Stimulated activated CD8-positive, alpha-beta memory T cell treated with anti-CD3 and anti-CD28 coated beads, Interleukin-7, amount 100 ng/mL, for 4 hours (primary cell): ENCODE data around the gene ATP6V0A4.
"Not testable (repeated sequence)": the region's sequence is repeated elsewhere in the genome, so short reads cannot be mapped to it uniquely, and the experiment has no call there.

Experiments used
- DNase-seq, 2 donors: peaks; one replicate each; pipeline ENCODE4 v3.0.0-alpha.2; 2020; ENCODE audit warnings: low read depth in 2 of 2

ATP6V0A4 gene

DNA sequence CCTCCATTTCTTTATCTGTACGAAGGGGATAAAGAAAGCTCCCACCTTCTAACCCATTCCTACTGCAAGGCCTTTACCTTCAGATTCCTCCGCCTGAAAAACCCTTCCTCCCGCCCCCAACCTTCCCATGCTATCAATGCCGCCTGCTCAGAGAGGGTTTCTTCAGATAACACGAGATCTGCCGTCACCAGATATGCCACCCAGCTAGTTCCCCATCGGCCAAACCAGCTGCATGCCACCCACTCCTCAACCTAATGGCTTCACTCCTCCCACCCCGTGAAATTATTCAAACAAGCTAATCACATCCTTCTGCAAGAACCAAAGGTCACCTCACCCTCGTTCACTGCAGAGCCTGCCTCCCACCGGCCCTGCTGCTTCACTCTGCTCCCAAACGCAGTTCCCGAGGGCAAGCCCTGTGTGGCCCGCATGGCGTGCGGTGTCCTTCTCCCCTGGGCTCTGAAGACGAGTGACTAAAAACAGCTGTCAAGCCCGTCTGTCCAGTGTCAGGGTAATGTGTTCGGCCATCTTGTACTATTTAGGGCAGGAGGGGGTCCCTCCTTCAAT is 47.0 kb downstream of the ATP6V0A4 start:
- DNase-seq, result no peak

DNA sequence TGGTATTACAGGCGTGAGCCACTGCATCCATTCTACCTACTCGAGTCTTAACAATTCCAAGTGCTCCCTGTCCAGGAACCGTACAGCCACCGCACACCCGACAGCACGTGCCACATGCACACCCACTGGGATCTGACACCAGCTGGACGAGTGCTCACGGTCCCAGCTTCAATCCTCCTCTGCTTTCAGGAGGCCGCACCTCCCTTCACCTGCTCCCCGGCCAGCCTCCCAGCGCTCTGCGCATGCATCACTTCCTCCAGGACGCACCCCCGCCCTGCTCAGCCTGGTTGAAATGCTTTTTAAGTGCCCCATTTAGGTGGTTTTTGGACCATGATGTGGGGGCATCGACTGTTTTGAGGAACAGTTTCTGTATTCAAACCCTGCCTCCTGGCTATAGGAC is 47.5 kb downstream of the ATP6V0A4 start:
- DNase-seq, result no peak

DNA sequence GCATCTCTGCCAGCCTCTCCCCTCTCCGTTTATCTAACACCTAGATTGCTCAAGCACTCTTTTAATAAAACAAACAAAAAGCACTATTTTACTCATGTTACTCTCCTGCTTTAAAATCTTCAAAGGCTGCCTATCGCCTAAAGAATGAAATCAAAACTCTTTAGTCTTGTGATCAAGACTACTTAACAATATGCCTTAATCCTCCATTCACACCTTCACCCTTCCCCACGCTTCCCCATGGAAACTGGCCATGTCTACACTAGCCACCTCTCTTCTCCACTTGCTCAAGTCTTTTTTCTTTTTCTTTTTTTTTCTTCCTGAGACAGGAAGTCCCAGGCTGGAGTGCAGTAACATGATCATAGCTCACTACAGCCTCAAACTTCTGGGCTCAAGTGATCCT is 48.0 kb downstream of the ATP6V0A4 start:
- DNase-seq, result no peak

DNA sequence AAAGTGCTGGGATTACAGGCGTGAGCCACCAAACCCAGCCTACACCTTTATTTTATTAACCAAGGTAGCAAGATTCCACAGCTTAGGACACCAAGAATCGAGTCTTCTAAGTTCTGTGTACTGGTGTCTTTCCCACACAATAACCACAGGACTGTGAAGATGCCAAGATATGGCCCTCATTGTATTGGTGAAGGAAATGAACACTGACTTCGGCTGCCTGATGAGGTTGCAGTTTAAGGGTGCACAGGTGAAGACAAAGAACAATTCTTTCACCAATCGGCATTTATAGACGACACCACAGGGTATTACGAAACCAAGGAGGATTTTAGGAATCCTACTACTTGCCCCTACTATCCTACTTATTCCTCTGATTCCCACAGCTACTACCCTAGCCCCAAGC is 49.3 kb downstream of the ATP6V0A4 start:
- DNase-seq, result no peak

DNA sequence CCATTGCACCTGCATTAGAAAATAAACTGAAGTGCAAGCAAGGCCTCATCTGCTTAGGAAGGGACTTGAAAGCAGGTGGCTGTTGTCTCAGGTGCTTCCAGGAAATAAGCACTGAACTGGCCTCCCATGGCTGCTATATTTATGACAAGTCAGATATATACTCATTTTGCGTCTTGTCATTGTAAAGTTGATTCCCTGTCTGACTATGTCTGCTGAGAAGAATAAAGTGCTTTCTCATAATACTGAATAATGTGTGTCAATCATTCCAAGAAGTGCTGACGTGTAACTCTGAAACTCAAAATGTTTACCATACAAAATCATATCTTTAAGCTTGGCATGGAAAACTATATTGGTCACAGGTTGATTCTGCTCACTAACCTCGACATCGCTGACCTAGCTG is 51.9 kb downstream of the ATP6V0A4 start:
- DNase-seq, result no peak

DNA sequence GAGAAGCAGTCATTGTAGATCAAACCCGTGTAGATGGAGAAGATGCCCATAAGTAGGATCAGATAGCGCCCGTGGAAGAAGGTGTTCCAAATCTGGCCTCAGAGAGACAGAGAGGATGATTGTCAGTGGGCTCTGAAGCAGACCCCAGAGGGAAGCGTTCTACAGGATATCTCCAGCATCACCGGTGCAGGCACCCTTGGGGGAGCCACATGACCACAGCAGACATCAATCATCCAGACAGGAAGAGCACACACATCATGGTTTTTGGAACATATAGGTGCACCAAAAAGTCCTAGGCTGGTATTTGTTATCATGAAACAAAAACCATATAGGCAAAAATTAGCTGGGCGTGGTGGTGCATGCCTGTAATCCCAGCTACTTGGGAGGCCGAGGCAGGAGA is 52.8 kb downstream of the ATP6V0A4 start:
- DNase-seq, result no peak

DNA sequence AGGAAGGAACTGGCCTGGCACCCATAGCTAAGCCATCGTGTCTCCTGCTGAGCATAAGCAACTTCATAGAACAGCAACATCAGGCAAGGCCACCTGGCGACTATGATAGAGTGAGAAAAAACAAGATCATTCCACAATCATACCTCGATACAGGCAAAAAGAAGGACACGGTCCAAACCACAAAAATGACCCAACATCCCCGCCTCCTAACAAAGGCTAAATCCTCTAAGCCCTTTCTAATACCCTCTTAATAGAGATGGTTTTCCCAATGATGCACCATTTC is 56.6 kb downstream of the ATP6V0A4 start:
- no peak for DNase-seq

DNA sequence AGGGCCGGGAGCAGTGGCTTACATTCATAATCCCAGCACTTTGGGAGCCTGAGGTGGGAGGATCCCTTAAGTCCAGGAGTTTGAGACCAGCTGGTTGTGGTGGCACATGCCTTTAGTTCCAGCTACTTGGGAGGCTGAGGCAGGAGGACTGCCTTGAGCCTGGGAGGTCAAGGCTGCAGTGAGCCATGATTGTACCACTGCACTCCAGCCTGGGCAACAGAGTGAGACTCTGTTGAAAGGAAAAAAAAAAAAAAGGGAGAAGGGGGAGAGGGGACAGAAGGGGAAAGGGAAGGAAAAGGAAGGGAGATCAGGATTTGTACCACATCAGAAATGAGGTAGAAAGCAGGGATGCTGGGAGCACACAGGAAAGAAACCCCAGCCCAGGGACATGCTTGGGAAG is 58.1 kb downstream of the ATP6V0A4 start:
- no peak for DNase-seq

DNA sequence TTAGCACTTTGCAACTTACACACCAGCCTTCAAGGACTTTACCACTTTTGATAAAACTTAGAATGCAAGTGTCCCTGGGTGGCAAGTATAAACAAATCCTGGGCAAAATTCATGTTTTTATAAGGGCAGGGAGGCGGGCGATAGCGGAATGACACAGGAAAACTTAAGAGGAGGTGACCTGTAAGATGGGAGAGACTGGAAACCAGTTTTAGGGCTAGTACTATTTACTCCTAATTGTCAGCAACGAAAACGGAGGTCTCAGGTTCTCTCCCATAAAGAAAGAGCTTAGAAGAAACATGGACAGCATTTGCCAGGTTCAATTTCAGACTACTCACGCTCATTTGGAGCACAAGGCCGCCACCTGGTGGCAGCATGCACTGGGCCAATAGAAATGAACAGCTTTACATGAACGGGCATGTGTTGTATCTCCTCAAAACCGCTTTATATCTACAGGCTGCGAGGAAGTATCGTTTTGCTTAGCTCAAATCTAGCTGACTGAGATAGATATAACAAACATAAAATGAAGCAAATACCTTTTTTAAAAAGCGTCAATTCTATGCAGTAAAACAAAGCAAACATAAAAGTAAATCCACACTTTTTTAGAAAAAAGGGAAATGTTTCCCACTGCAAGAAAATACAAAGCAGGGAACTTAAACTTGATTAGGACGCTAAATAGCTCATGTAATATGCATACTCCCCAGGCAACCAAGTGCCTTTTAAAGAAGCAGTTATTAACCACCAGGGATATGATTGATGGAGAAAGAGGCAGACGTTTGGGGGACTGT is 59.3 kb downstream of the ATP6V0A4 start:
- DNase-seq, result peak; percentile 65 to 68

DNA sequence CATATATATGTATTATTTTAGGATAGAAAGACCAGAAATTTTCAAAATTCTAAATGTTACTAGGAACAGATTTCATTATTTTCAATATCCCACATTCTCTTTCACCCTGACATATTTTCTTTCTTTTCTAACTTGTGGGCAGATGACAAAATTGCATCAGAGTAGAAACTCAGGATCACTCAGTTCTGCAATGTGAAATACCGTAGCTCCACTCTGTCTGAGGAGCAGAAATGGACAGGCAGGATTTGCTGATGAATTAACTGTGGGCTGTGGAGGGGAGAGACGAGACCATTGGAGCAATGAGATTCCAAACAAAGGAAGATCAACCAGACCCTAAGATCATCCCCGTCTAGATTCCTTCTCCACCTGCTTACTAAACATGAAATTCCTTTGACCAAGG is 59.9 kb downstream of the ATP6V0A4 start:
- no peak for DNase-seq

DNA sequence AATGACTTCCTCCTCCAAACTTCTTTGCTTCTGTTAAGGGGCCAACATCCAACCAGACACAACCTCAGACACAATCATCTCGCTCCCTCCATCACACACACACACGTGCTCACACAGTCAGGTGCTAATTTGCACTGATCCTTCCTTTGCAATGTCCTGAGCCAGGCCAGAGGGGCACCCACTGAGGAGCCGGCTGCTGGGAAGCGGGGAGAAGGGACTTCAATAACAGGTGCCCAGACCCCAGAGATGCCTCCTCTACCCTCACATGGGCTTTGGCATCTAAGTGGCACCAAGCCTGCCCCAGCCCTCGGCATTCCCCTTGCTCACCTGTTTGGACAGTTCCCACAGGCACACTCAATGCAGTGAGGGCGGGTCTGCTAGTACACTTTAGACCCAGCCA is 62.6 kb downstream of the ATP6V0A4 start:
- DNase-seq, result no peak

DNA sequence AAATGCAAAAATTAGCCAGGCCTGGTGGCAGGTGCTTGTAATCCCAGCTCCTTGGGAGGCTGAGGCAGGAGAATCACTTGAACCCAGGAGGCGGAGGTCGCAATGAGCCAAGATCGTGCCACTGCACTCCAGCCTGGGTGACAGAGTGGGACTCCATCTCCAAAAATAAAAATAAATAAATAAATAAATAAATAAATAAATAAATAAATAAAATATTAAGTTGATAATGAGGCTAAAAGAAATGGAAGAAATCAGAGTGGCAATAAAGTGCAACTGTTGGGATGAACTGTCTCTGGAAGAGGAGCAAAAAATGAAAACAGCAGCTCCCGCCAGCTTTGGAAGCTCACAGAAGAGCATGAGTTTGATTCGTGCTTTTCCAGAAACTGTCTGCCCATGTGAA is 66.3 kb downstream of the ATP6V0A4 start:
- DNase-seq, result not testable (repeated sequence)

DNA sequence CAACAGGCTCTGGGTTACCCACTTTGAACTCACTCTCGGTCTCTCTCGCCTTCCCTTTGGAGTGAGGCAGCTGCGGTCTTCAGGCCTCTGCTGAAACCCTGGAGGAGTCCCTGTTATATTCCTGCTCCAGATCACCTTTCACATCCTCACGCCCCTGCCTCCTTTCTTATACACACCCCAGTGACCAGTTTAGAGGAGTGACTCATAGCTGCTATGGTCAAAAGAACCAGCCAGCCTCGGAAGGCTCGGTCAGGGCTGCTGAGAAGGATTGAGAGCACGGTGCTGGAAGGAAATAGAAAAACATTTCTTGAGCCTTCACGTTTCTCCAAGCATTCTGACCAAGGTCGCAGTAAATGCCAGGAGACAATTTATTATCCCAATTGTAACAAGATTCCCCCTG is 68.6 kb downstream of the ATP6V0A4 start:
- no peak for DNase-seq

DNA sequence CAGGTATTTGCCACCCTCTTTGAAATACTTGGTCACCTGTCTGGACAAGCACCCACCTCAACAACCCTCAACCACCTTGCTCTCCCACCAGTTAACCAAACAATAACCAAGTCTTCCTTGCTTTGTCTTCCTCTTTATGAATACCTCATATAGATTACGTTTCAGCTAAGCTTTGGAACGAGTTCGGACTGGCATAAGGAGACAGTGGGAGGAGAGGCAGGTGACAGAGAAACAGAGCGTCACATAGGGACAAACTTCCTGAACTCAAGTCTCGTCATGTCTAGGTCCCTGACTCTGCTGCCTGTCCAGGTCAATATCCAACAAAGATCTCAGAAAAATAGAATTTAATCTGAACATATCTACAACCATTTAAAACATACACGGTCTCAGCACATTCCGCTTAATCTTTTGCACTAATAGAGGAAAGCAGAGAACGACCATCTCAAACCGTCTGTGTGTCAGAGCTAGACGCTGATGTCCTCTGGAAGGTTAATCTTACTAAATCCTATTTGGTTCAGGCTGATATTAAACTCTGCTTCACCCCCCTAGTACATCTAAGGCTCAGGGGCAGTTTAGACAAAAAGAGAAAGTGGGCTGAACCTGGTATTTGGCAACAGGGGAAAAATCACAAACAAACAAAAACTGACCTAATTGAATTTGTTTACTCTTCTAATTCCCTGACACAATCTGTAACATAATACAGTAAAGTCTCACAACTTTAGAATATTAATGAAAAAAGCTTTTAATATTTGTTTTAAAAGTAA is 70.5 kb downstream of the ATP6V0A4 start:
- no peak for DNase-seq

DNA sequence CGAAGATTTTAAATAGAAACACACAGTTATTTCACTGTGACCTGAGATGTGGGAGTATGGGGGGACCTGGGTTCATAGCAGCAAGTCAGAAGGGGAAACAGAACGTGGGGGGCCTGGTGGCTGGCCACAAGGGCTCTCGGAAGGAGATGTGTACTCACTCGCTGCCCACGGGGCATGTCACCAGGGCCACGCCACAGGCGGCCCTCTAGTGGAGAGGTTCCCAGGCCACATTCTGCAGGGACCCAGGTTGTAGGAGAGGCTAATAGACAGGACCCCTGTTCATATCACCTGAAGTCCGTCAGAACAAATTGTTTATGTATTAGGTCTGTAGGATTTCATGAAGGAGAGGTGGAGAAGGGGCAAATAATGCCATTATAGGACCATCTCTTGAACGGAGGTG is 71.7 kb downstream of the ATP6V0A4 start:
- no peak for DNase-seq

DNA sequence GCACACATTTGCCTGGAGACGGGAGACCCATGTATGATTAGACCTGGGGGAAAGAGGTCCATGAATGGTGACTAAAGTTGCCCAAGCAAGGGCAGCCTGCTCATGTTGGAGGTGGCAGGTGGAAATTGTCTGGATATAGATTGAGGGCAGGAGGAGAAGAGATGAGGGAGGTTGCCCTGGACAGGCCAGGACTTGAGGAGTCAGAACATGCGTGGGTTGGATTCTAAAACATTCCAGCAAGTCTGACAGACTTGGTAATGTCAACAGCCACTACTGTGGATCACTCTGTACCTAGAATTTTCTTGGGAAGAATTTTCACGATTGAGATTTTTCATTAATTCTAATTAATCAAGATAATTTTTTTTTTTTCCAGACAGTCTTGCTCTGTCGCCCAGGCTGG is 77.7 kb downstream of the ATP6V0A4 start:
- DNase-seq, result no peak

DNA sequence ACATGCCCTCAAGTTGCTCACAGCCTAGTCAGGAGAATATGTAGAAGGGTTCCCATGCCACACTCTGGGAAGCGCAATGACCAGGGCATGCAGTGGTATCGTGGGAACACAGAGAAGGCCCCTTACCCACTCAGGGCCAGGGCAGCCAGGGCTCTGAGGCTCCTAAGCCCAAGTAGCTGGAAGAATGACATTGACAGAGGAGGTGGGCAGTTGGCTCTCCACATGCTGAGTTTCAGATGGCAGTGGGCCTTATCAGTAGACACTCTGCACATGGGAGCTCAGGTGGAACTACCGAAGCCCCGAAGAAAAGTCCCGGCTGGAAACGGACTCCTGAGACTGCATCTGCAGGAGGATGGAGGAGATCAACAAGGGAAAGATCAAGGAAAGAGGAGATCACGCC is 81.1 kb downstream of the ATP6V0A4 start:
- DNase-seq, result no peak

DNA sequence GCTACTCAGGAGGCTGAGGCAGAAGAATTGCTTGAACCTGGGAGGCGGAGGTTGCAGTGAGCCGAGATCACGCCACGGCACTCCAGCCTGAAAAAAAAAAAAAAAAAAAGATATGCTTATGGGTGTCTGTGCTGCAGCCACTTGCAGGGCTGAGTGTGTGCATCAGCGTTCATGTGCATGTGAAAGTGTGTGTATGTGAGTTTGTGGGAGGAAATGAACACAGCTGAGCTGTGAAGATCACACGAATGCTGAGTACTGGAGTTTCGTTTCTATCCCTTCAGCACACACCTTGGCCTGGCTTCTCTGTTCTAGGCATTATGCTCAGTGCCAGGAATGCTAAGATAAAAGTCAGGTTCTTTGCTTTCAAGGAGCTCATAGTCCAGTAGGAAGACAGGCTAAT is 84.8 kb downstream of the ATP6V0A4 start:
- DNase-seq, result no peak

DNA sequence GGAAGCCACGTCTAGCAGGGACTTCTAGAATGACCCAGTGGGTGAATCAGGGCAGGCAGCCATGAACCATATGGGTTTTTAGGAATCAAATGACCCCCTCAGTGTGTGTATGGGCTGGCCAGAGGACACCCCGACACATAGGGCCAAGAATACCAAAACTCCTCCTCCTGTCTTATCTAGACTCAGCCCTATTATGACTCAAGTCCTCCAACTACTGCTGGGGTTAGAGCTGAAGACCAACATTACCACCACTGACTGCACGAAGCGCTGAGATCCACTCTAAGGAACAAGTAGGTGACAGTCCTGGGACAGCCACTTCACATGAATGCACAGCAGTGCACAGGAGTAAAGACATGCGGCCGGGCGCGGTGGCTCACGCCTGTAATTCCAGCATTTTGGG is 85.3 kb downstream of the ATP6V0A4 start:
- DNase-seq, result no peak

DNA sequence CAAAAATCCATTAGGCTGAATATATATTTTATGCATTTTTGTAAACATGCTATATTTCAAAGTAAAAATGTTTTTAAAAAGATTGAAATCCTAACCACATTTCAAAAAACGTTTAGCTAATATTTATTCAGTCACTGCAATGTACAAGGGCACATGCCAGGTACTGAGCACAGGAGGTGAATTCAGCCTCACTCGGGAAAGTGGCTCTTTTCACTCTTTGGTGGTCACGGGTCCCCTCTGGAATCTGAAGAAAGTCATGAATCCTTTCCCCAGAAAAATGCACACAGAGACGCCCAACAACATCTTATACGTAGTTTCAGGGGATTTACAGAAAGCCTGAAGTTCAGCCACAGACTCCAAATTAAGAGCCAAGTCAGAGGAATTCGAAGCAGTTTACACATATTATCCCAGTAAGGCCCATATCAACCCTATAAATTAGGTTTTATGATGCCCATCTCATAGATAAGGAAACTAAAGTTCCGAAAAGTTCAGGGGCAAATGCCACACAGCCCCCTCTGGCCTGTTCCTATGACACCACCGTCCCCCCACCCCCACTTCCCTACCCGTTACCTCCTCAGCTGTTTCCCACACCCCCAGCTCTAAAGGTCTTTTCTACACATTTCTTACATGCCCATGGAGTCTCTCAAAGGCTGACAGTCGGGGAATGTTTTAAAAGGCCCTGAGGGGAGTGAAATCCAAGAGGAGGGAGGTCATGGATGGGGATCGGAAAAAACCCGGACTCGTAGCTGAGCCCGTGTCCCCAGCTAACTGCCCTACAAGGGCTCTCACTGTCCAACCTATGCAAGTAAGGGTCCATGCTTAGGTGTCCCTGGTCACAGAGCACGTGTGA is 87.2 kb downstream of the ATP6V0A4 start:
- no peak for DNase-seq

DNA sequence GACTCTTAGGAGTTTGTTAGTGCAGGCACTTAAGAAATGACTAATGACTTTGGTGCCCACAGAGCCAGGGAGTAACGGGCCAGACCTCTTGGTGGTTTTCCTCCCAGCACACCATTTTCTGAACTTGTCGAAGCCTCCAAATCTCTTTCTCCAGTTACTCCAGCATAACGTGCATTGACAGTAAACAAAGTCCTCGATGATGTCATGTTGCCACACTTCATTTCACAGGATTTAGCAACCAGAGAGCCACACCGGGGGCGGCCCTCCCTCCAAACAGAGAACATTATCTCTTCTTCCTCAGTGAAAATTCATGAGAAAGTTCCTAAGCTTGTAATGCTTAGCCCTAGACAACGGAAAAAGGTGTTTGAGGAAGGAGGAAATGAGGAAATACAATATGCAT is 92.8 kb downstream of the ATP6V0A4 start:
- DNase-seq, result no peak

DNA sequence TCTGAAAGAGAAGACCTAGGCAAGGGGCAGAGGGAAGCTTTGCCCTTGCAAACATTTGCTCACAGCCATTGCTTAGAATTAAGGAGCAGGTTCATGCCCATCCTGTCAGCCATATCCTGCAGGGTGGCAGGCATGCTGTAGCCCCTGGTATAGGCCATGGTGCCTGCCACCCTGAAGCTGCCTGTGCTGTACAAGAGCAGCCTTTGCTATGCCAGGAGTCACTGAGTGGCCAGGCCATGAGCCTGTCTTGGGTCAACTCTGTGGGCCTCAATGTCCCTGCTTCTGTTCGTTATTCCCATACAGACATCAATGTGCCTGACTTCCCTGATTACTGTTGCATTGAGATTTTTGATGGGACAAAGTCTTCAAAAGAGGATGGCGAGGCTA is 96.5 kb downstream of the ATP6V0A4 start:
- no peak for DNase-seq
